ENCODE results near the gene SEC23IP.

The SEC23IP gene

GRCh38 chr10:119859420-119860258 lies 32.9 kb upstream of the SEC23IP start:
- no peak overlapping the region for H2BK5ac ChIP-seq (ENCODE audit: low read depth, low read length, poor library complexity, severe bottlenecking)
- no peak overlapping the region for H2AK5ac ChIP-seq (ENCODE audit: low read length, severe bottlenecking)
- 78% methylated on average over 1 of the region's 1 CpG for WGBS
- peaks cover 5 to 31% of the 10 kb centered on the region in 2 experiments for H3K36me3 ChIP-seq (ENCODE audit: control insufficient read depth in 1 of 2, insufficient read depth in 2 of 2, low read depth in 1 of 2, low read length in 2 of 2)
- peak; percentile 61 for DNase-seq
- H3K4me2 ChIP-seq (ENCODE audit: low read length, poor library complexity, severe bottlenecking), result no peak overlapping the region
- no peak overlapping the region for H2BK12ac ChIP-seq (ENCODE audit: low read length in 2 of 2)
- no peak overlapping the region for H2BK120ac ChIP-seq (ENCODE audit: low read depth, low read length)
- no peak overlapping the region for H3K4me3 ChIP-seq (ENCODE audit: insufficient read depth in 1 of 2, low read depth in 1 of 2, low read length in 2 of 2)
- no peaks in the 10 kb centered on the region for H3K9me3 ChIP-seq (ENCODE audit: control insufficient read depth, low read length)
- peaks cover 4% of the 10 kb centered on the region for H3K79me1 ChIP-seq (replicated peaks; ENCODE audit: low read length, poor library complexity, severe bottlenecking)
- no peak overlapping the region for H3K23ac ChIP-seq (ENCODE audit: low read length in 2 of 2)
- no peak overlapping the region for H3K18ac ChIP-seq (ENCODE audit: low read depth in 1 of 2, low read length in 2 of 2)
- H4K8ac ChIP-seq (ENCODE audit: low read length), result no peak overlapping the region
- H3K27me3 ChIP-seq (ENCODE audit: control insufficient read depth in 1 of 2, insufficient read depth in 1 of 2, low read length in 2 of 2), result no peaks in the 10 kb centered on the region
- no peak overlapping the region for H2BK15ac ChIP-seq (ENCODE audit: low read depth, poor library complexity, severe bottlenecking)
- H3K9ac ChIP-seq (ENCODE audit: low read length), result peak overlapping the region; percentile 44
- no peak overlapping the region for H4K91ac ChIP-seq (ENCODE audit: low read length)
- H3K27ac ChIP-seq (ENCODE audit: low read length, poor library complexity, severe bottlenecking), result no peak overlapping the region
- H3K4me1 ChIP-seq (ENCODE audit: control insufficient read depth, insufficient read depth, low read depth, low read length), result peaks cover 1% of the 10 kb centered on the region
- H2AFZ ChIP-seq (ENCODE audit: low read depth, low read length), result no peak overlapping the region
- no peak overlapping the region for H3K14ac ChIP-seq (ENCODE audit: low read length in 2 of 2)
- H3K4ac ChIP-seq (ENCODE audit: low read depth in 1 of 2, low read length in 2 of 2), result no peak overlapping the region

- H2BK15ac ChIP-seq (ENCODE audit: low read depth, poor library complexity, severe bottlenecking), result no peak overlapping the region
- H3K23ac ChIP-seq (ENCODE audit: low read length in 2 of 2), result no peak overlapping the region
- H3K79me1 ChIP-seq (replicated peaks; ENCODE audit: low read length, poor library complexity, severe bottlenecking), result peaks cover 3% of the 10 kb centered on the region
- H4K8ac ChIP-seq (ENCODE audit: low read length), result no peak overlapping the region
- H2BK12ac ChIP-seq (ENCODE audit: low read length in 2 of 2), result no peak overlapping the region
- H3K4me1 ChIP-seq (ENCODE audit: control insufficient read depth, insufficient read depth, low read depth, low read length), result peaks cover 1% of the 10 kb centered on the region
- H3K27ac ChIP-seq (ENCODE audit: low read length, poor library complexity, severe bottlenecking), result no peak overlapping the region
- H2AK5ac ChIP-seq (ENCODE audit: low read length, severe bottlenecking), result no peak overlapping the region
- peaks cover 0 to 26% of the 10 kb centered on the region in 2 experiments for H3K36me3 ChIP-seq (ENCODE audit: control insufficient read depth in 1 of 2, insufficient read depth in 2 of 2, low read depth in 1 of 2, low read length in 2 of 2)
- H3K27me3 ChIP-seq (ENCODE audit: control insufficient read depth in 1 of 2, insufficient read depth in 1 of 2, low read length in 2 of 2), result no peaks in the 10 kb centered on the region
- no peak overlapping the region for H3K14ac ChIP-seq (ENCODE audit: low read length in 2 of 2)
- no peak for DNase-seq
- no peak overlapping the region for H2BK5ac ChIP-seq (ENCODE audit: low read depth, low read length, poor library complexity, severe bottlenecking)
- no peak overlapping the region for H2AFZ ChIP-seq (ENCODE audit: low read depth, low read length)
- H3K9ac ChIP-seq (ENCODE audit: low read length), result peak overlapping the region; percentile 0
- 50% methylated on average over 2 of the region's 7 CpGs for WGBS
- no peak overlapping the region for H3K18ac ChIP-seq (ENCODE audit: low read depth in 1 of 2, low read length in 2 of 2)
- H3K4ac ChIP-seq (ENCODE audit: low read depth in 1 of 2, low read length in 2 of 2), result no peak overlapping the region
- H3K4me3 ChIP-seq (ENCODE audit: insufficient read depth in 1 of 2, low read depth in 1 of 2, low read length in 2 of 2), result no peak overlapping the region
- no peak overlapping the region for H4K91ac ChIP-seq (ENCODE audit: low read length)
- H3K9me3 ChIP-seq (ENCODE audit: control insufficient read depth, low read length), result no peaks in the 10 kb centered on the region
- no peak overlapping the region for H2BK120ac ChIP-seq (ENCODE audit: low read depth, low read length)
- H3K4me2 ChIP-seq (ENCODE audit: low read length, poor library complexity, severe bottlenecking), result no peak overlapping the region
Measured at GRCh38 chr10:119860866-119861607, 31.5 kb upstream of the SEC23IP start.

- no peak overlapping the region for H3K4ac ChIP-seq (ENCODE audit: low read depth in 1 of 2, low read length in 2 of 2)
- no peak overlapping the region for H3K27ac ChIP-seq (ENCODE audit: low read length, poor library complexity, severe bottlenecking)
- no CpG with 5 or more reads among the region's 1 CpG for WGBS
- H3K4me3 ChIP-seq (ENCODE audit: insufficient read depth in 1 of 2, low read depth in 1 of 2, low read length in 2 of 2), result no peak overlapping the region
- peaks cover 0 to 12% of the 10 kb centered on the region in 2 experiments for H3K36me3 ChIP-seq (ENCODE audit: control insufficient read depth in 1 of 2, insufficient read depth in 2 of 2, low read depth in 1 of 2, low read length in 2 of 2)
- peaks cover 1% of the 10 kb centered on the region for H3K4me1 ChIP-seq (ENCODE audit: control insufficient read depth, insufficient read depth, low read depth, low read length)
- H3K79me1 ChIP-seq (replicated peaks; ENCODE audit: low read length, poor library complexity, severe bottlenecking), result peaks cover 3% of the 10 kb centered on the region
- H2BK12ac ChIP-seq (ENCODE audit: low read length in 2 of 2), result no peak overlapping the region
- H3K18ac ChIP-seq (ENCODE audit: low read depth in 1 of 2, low read length in 2 of 2), result no peak overlapping the region
- DNase-seq, result no peak
- H2AK5ac ChIP-seq (ENCODE audit: low read length, severe bottlenecking), result no peak overlapping the region
- no peak overlapping the region for H4K91ac ChIP-seq (ENCODE audit: low read length)
- no peak overlapping the region for H3K9ac ChIP-seq (ENCODE audit: low read length)
- no peak overlapping the region for H3K23ac ChIP-seq (ENCODE audit: low read length in 2 of 2)
- no peaks in the 10 kb centered on the region for H3K9me3 ChIP-seq (ENCODE audit: control insufficient read depth, low read length)
- H2AFZ ChIP-seq (ENCODE audit: low read depth, low read length), result no peak overlapping the region
- no peak overlapping the region for H2BK15ac ChIP-seq (ENCODE audit: low read depth, poor library complexity, severe bottlenecking)
- no peaks in the 10 kb centered on the region for H3K27me3 ChIP-seq (ENCODE audit: control insufficient read depth in 1 of 2, insufficient read depth in 1 of 2, low read length in 2 of 2)
- H4K8ac ChIP-seq (ENCODE audit: low read length), result no peak overlapping the region
- no peak overlapping the region for H3K14ac ChIP-seq (ENCODE audit: low read length in 2 of 2)
- H3K4me2 ChIP-seq (ENCODE audit: low read length, poor library complexity, severe bottlenecking), result no peak overlapping the region
- no peak overlapping the region for H2BK5ac ChIP-seq (ENCODE audit: low read depth, low read length, poor library complexity, severe bottlenecking)
- no peak overlapping the region for H2BK120ac ChIP-seq (ENCODE audit: low read depth, low read length)
Measured at GRCh38 chr10:119862524-119862923, 30.0 kb upstream of the SEC23IP start.

GRCh38 chr10:119863951-119864565 lies 28.5 kb upstream of the SEC23IP start:
- Histone ChIP-seq H3K14ac (ENCODE audit: low read length in 2 of 2) (no peak overlapping the region), H2BK12ac (ENCODE audit: low read length in 2 of 2) (no peak overlapping the region), H3K79me1 (replicated peaks; ENCODE audit: low read length, poor library complexity, severe bottlenecking) (peaks cover 3% of the 10 kb centered on the region), H3K4me2 (ENCODE audit: low read length, poor library complexity, severe bottlenecking) (no peak overlapping the region), H3K27me3 (ENCODE audit: control insufficient read depth in 1 of 2, insufficient read depth in 1 of 2, low read length in 2 of 2) (no peaks in the 10 kb centered on the region), H3K4me3 (ENCODE audit: insufficient read depth in 1 of 2, low read depth in 1 of 2, low read length in 2 of 2) (no peak overlapping the region), H3K9me3 (ENCODE audit: control insufficient read depth, low read length) (no peaks in the 10 kb centered on the region), H2AK5ac (ENCODE audit: low read length, severe bottlenecking) (no peak overlapping the region), H2BK120ac (ENCODE audit: low read depth, low read length) (no peak overlapping the region), H4K91ac (ENCODE audit: low read length) (no peak overlapping the region), H3K27ac (ENCODE audit: low read length, poor library complexity, severe bottlenecking) (no peak overlapping the region), H2BK15ac (ENCODE audit: low read depth, poor library complexity, severe bottlenecking) (no peak overlapping the region), H3K23ac (ENCODE audit: low read length in 2 of 2) (no peak overlapping the region), H3K9ac (ENCODE audit: low read length) (no peak overlapping the region), H2AFZ (ENCODE audit: low read depth, low read length) (no peak overlapping the region), H2BK5ac (ENCODE audit: low read depth, low read length, poor library complexity, severe bottlenecking) (no peak overlapping the region), H4K8ac (ENCODE audit: low read length) (no peak overlapping the region), H3K18ac (ENCODE audit: low read depth in 1 of 2, low read length in 2 of 2) (no peak overlapping the region), H3K36me3 (ENCODE audit: control insufficient read depth in 1 of 2, insufficient read depth in 2 of 2, low read depth in 1 of 2, low read length in 2 of 2) (peaks cover 0 to 3% of the 10 kb centered on the region in 2 experiments), H3K4ac (ENCODE audit: low read depth in 1 of 2, low read length in 2 of 2) (no peak overlapping the region), H3K4me1 (ENCODE audit: control insufficient read depth, insufficient read depth, low read depth, low read length) (peaks cover 1% of the 10 kb centered on the region)
- no peak for DNase-seq
- 92% methylated on average over 2 of the region's 4 CpGs for WGBS
